ENCODE measurements around the gene PLA2G4B.

The PLA2G4B gene

DNA sequence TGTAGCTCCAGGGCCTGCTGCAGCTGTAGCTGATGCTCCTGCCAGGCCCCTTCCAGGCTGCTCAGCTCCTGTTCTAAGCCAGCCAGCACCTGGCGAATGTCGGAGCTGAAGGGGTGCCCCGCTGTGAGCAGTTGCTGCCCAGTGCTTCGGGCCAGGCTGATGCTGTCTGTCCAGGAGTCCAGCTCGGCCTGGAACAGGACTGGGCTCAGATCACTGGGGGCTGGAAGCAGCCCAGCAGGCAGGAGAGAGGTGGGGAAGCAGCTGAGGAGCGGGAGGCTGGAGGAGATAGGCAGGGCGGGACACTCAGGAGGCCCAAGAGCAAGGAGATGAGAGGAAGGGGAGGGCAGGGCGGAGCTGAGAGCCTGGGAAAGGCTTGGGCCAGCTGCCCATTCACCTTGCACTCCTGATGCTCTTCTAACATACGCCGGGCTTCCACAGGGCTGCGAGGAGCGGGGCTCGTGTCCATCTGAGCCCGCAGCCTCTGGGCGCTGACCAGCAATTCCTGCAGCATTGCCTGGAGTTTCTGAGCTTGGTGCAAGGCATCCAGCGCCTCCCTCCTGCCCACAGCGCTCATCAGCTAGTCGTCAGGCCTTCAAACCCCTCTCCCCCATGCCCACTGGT is 23.2 kb downstream of the PLA2G4B start:
- no peak overlapping the region for H3K4me3 ChIP-seq (ENCODE audit: low read depth, low read length)
- no peak for DNase-seq (ENCODE audit: low read depth)

DNA sequence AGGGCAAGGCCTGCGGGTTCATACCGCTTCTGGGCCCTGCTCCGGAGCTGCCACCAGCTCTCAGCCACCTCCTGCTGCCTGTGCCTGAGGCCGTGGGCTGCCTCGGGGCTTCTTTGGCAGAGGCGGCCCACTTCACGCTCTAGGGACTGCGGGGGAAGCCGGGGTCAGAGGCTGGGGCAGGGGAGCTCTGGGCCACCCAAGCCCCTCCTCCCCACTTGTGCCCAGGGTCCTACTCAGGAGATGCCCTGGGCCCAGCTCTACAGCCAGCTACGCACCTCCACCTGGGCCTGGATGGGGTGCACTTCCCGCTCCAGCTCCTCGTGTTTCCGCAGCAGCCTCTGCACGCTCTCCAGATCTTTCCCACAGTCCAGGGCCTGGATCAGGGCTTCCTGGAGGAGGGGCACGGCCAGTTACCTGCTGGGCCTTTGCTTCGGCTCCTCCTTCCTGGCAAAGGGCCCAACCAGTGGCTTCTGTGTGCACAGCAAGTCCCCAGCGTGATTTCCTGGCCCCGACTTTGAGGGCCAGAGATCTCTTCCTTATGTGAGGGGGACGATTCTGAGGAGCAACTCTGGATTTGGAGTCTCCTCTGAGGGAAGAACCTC is 24.0 kb downstream of the PLA2G4B start:
- no peak overlapping the region for H3K4me3 ChIP-seq (ENCODE audit: low read depth, low read length)
- DNase-seq (ENCODE audit: low read depth) = no peak

DNA sequence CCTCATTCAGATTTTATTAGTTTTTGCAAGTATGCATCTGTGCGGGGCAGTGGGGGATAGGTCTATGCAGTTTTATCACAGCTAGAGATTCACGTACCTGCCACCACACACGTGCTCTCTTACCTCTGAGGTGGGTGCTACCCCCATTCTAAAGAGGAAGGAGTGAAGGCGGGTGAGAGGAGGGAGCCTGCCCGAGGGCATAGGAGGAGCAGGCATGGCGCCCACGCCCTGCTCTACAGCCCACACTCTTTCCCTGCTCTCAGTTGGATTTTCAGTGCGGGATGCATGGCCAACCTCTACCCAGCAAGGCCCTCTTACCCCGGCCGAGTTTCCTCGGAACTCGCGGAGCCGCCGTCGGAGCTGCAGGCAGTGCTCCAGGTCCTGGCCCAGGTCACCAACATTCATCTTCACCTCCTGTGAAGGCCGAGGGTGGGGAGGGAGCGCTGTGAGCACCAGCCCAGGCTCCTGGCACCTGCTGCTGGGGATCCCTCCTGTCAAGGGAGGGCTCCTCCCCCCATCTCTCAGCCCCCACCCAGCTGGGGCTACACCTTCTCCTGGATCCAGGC is 26.9 kb downstream of the PLA2G4B start:
- DNase-seq (ENCODE audit: low read depth) = no peak
- no peak overlapping the region for H3K4me3 ChIP-seq (ENCODE audit: low read depth, low read length)

DNA sequence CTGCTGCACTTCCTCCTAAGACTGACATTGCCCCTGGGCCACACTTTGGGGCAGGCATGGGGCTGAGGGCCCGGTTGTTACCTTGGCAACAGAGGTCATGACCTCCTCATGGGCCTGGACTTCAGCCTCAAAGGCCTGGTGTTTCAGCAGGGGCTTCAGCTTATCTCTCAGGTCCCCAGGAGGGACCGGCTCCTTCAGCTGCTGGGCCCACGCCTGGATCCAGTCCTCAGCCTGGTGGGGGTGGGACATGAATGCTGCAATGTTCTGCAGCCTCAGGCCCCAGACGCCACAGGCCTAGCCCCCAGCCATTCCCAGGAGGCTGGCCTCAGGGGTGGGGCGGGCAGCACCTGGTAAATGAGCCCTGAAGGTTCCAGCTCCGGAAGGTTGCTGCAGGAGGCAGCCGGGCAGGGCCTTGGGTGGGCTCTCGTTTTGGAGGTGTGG is 27.6 kb downstream of the PLA2G4B start:
- no peak for DNase-seq (ENCODE audit: low read depth)
- no peak overlapping the region for H3K4me3 ChIP-seq (ENCODE audit: low read depth, low read length)

DNA sequence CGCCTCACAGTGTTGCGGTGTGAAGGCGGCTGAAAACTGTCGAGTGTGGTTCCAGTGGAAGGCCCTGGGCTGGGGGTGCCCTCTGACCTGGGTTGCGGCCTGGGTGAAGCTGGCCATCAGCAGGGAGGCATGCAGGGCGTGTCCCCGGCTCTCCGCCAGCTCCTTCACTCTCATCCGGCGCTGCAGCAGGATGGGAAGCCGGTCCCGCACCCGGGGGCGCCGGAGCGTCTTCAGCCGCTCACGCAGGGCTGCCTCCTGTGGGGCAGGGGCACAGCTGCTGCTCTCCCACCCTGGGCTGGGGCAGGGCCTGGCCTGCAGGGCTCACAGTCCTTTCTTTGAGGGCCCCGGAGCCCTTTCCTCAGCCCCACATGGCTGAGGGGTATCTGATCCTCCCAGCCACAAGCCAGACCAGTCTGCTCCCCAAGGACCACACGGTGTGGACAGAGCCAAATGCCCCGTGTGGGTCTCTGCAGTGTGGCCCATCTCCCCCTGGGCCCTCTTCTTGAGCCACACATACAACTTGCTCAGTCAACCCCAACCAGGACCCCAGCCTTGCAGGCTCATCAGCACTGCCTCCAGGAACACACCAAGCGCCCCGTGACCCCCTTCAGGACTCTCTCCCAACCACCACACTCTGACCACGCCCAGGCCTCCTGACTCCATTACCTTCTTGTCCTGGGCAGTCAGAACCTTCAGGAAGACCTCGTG is 28.4 kb downstream of the PLA2G4B start:
- no peak for DNase-seq (ENCODE audit: low read depth)
- H3K4me3 ChIP-seq (ENCODE audit: low read depth, low read length) = no peak overlapping the region

DNA sequence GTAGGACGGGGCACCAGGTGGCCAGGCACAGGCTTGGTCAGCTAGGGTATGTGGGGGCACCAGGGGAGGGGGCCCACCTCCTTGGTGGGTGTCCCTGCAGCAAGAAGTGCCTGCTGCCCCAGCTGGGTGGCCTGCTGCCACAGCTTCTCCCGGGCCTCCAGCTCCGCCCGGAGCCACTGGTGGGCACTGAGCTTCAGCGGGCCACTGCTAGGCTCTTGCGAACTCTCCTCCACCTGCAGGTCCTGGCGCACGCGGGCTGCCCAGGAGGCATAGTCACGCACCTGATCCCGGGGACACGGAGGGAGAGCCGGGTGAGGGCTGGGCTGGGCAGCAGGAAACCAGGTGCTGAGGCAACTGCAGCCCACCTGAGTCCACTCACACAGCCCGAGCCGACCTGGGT is 29.7 kb downstream of the PLA2G4B start:
- no peak overlapping the region for H3K4me3 ChIP-seq (ENCODE audit: low read depth, low read length)
- DNase-seq (ENCODE audit: low read depth) = no peak

DNA sequence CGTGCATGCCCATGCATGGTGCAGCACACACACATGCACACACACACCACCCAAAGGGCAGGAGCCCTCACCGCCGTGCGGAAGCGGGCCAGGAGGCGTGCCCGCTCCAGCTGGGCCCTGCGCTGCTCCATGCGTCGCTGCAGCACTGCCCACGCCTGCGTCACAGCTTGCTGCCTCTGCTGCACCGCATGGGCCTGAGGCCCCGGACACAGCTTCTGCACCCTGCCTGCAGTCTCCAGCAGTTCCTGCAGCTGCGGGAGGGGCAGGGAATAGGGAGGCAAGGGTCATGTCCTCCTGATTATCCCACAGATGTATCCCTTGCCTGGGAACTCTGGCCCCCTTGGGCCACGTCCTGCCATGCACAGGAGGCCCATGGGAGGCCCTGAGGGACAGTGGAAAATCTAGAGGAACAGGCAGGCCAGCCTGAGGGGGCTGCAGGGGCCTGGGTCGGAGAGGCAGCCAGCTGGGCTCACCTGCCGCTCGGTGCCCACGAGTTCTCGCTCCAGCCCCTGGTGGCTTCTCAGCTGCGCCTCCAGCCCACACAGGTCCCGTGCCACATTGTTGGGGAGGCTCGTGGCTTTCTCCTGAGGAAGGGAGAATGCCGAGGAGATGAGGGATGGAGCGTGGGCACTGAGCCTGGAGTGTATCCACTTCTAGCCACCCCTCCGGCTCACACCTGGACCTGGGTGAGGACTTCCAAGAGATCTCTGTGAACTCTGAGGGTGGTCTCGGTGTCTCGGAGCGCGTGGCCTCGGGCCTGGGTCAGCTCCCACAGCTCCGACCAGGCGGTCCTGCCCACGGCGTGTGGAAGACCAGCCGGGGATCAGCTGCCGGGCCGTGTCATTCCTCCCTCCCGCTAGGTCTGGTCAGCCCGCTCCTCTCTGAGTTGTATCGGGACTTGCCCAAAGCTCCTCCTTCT is 31.4 kb downstream of the PLA2G4B start:
- no peak for DNase-seq (ENCODE audit: low read depth)
- H3K4me3 ChIP-seq (ENCODE audit: low read depth, low read length) = no peak overlapping the region

DNA sequence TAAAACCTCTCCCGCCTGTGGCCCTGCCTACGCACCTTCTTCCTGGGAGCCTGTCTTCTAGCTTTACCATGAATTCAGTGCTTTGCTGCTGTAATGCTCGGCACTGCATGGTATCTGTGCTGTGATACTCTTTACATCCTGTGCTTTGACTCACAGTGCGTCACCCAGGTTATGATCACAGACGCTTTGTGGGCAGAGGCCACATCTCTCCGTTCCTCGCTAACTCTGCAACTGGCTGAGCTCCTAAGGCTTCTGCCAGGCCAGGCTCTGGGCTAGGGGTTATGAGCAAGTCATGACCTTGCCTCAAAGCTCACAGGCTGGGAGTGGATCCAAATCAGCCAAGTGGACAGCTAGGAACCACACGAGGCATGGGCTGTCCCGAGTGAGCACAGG is 32.0 kb downstream of the PLA2G4B start:
- peak; percentile 57 for DNase-seq (ENCODE audit: low read depth)
- no peak overlapping the region for H3K4me3 ChIP-seq (ENCODE audit: low read depth, low read length)

DNA sequence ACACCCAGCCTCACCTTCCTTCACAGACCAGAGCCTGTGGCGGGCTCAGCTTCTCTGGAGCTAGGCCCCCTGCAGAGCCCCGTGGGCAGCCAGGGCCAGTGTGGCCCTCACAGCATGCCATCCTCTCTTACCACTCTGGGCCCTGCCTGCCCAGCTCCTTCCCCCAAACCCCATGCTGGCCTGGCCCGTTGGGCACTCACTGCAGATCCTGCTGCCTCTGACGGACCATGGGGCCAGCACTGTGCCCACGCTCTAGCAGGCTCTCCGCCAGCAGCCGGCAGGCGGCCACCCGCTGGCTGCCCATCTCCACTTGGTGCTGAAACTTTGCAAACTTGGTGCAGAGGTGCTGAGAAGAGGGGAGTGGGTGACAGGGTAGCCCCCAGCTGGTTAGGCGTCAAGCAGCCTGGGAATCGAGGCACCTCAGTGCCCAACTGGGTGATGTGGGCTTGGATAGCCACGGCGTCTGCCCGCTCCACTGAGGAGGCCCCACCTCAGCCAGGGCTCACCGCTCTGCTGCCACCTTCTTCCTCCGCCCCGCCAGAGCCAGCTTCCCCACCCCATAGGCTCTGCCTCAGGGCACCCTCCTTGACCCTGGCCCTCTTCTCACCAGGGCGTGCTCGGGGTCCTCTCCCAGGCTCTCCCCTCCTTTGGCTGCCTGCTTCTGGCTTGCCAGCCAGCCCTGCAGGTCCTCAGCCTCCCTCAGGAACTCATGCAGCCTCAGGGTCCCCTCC is 32.7 kb downstream of the PLA2G4B start:
- H3K4me3 ChIP-seq (ENCODE audit: low read depth, low read length) = no peak overlapping the region

DNA sequence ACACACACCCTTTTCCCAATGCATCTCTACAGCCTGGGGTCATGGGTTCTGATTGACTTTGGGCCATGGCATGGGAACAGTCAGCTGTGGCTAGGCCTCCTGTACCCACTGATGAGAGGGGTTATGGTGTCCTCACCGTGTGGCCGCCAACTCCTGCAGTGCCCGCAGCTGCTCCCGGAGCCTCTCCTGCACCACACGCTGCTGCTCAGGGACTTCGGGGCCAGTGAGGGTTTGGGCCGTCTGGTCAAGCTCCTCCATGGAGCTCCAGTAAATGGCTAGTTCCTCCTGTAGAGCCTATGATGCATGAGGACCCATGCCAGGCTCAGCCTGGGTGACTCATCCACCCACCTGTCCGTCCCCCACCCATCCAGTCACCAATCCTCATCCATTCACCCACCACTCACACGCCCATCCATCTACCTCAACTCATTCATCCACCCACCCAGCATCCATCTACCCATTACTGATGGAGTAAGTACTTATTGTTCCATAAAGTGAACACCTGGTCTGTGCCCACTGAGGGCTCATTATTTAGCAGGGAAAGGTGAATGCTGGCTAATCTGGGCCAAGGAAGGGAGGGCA is 33.6 kb downstream of the PLA2G4B start:
- DNase-seq (ENCODE audit: low read depth) = no peak

More for the DNA sequence above, 32.7 kb downstream of the PLA2G4B start:
- no peak for DNase-seq (ENCODE audit: low read depth)

DNA sequence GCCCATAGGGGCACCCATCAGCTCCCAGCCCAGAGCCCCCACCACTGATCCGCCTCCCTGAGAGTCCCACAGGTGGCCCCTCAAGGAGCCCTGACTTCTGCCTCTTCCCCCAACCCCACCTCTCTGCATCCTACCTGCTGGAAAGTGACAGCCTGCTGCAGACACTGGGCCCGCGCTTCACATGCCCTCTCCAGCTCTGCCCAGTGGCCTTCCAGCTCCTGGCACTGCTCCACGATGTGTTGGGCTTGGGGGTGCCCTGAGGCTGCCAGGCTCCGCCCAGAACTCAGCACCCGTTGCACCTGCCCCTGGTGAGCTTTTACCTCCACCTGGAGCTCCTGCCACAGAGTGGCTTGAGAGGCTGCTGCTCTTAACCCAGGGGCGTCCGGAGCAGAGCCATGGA is 35.1 kb downstream of the PLA2G4B start:
- no peak for DNase-seq (ENCODE audit: low read depth)
- no peak overlapping the region for H3K4me3 ChIP-seq (ENCODE audit: low read depth, low read length)

More for the DNA sequence above, 33.6 kb downstream of the PLA2G4B start:
- no peak overlapping the region for H3K4me3 ChIP-seq (ENCODE audit: low read depth, low read length)

DNA sequence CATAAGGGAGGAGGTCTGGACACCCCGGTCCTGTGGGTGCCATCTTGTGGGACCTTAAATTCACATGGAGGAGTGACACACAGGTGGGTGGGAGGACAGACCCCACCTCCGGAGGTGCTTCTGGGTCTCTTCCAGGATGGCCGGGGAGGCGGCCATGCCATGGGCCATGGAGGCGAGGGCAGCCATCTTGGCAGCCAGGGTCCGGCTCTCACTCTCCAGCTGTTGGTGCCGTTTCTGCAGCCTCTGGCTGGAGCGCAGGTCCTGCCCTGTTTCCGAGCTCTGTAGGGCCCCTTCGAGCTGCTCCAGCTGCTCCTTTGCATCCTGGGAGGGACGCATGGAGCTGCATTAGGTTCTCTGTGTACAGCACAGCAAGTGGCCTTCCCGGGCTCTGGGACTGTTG is 36.1 kb downstream of the PLA2G4B start:
- DNase-seq (ENCODE audit: low read depth) = no peak

DNA sequence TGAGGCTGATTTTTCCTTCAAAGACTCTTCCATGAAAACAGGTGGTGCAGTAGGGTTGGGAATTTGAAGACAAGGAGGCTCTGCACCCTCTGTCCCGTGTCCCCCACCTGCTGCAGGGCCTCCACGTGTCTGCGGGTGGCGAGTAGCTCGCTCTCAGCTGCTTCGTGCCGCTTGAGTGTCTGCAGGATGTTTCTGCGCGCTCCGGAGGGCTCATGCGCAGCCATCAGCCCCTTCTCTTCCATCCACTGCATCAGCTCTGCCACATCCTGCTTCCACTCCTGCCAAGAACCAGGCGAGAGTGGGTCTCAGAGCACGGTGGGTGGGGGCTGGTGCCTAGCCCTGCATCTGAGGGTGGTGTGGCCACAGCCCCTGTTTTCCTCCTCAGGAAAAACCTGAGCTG is 37.4 kb downstream of the PLA2G4B start:
- no peak for DNase-seq (ENCODE audit: low read depth)
- H3K4me3 ChIP-seq (ENCODE audit: low read depth, low read length) = no peak overlapping the region

More for the DNA sequence above, 36.1 kb downstream of the PLA2G4B start:
- H3K4me3 ChIP-seq (ENCODE audit: low read depth, low read length) = no peak overlapping the region

DNA sequence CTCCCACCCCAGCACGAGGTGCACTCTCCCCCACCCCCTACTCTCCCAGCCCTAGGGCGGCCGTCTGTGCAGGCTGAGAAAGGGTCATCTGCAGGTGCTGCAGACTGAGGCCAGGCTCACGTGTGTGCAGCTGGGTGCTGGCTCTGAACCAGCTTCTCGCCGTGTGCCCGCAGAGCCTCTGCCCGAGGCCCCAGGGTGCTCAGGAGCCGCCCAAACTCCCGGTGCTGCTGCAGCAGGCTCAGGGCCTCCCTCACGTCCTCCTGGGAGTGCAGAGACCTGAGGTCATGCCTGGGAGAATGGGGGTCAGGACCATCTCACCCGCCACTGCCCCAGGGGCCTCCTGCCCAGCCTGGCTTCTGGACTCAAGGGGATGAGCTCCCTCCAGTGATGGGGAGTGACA is 38.0 kb downstream of the PLA2G4B start:
- no peak overlapping the region for H3K4me3 ChIP-seq (ENCODE audit: low read depth, low read length)
- DNase-seq (ENCODE audit: low read depth) = no peak

DNA sequence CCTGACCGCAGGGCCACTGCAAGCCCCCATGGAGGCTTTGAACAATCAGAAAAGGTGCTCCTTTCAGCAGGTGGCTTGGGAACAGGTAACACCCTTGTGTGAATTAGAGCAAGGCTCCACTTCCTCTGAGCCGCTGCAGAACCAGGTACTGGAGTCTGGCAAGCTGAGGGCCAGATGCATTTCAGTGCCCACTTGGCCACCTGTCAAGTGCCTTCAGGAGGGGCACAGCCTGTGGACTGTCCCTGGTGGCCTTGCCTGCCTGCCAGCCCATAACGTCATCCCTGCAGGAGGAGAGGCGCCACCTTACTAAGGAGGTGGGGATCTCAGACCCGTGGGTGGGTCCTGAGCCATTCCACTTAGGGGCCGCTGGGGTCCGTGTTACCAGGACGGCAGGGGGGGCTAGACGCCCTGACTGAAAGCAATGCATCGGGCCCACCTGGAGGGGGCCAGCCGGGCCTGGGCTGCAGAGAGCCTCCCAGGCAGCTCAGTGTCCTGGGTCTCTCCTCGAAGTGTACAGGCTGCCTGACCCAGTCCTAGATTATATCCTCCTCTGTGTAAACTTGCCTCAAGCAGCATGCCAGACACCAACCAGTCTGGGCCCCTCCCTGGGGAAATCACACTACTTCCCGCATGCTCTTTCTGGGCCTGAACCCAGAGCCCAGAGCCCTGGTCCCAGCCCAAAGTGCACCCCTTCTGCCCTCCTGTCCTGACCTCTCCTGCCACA is 39.1 kb downstream of the PLA2G4B start:
- DNase-seq (ENCODE audit: low read depth) = no peak
- no peak overlapping the region for H3K4me3 ChIP-seq (ENCODE audit: low read depth, low read length)

DNA sequence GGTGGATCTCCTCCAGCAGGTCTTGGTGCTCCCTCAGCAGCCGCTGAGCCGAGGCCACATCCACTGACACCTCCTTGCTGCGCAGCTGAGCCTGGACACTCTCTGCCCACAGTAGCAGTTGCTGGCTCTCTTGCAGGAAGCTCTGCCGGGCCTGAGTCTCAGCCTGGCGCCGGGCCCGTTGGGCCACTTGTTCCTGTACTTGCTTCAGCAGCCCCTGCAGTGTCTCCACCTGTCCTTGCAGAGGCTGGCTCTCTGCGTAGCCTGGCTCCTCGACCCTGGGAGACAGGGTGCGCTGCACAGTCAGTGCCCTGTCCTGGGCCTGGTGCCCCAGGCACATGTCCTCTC is 39.7 kb downstream of the PLA2G4B start:
- H3K4me3 ChIP-seq (ENCODE audit: low read depth, low read length) = no peak overlapping the region
- no peak for DNase-seq (ENCODE audit: low read depth)

DNA sequence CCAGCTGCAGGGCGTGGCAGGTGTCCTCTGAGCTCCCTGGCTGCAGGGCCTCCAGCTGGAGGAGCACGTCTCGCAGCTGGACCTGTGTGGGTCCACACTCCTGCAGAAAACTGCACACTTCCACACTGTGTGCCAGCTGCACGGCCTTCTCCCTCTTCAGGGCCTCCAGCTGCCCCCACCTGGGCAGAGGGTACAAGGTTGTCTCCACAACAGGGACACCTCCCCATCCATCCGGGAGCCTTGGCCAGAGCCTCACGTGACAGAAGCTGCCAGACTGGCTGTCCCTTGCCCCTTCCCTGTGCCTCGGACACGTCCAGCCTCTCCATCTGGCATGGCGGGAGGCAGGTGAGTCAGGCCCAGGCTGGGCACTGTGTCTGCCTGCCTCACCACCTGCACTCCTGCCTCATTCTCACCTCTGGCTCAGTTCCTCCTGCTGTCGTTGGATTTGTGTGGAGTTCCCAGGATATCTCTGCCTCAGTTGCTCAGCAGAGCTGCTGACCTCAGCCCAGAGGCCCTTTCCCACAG is 40.7 kb downstream of the PLA2G4B start:
- H3K4me3 ChIP-seq (ENCODE audit: low read depth, low read length) = no peak overlapping the region
- no peak for DNase-seq (ENCODE audit: low read depth)
